GM10248 (cell line): ENCODE results near the gene IL17RD.

Experiments
- CTCF ChIA-PET: fragments of 300-600 bp; sonication (Branson Sonifier 250); formaldehyde crosslinking; extraction: SDS; loops from one replicate; lab custom pipeline; 2021; ENCODE audit warnings: antibody characterized with exemption; lab: Yijun Ruan, JAX
- POLR2A ChIA-PET: fragments of 350-650 bp; sonication (Branson Sonifier 250); formaldehyde crosslinking; extraction: SDS; loops from one replicate; lab custom pipeline; 2020; ENCODE audit warnings: antibody characterized with exemption; lab: Yijun Ruan, JAX
- DNase-seq: peaks from one replicate; pipeline ENCODE4 v3.0.0; 2012; ENCODE audit errors: extremely low spot score
- CTCF ChIP-seq: IDR thresholded peaks from 2 replicates; pipeline ENCODE4 v1.5.1; 2012; ENCODE audit warnings: mild to moderate bottlenecking, low read depth; ENCODE audit errors: extremely low read depth, missing control alignments, control extremely low read depth

The IL17RD gene

GRCh38 chr3:57078635-57079473 lies 86.3 kb downstream of the IL17RD start:
- CTCF ChIA-PET = interaction anchor here (1.2 to 2.5 kb wide), 4 partner anchors 10 to 90 kb away, joined by 5 to 7 read pairs (median 6); no protein-coding TSS in a partner anchor
- TF ChIP-seq CTCF = peak; percentile 50
- peak; percentile 70 for DNase-seq
- POLR2A ChIA-PET = no interaction called here

- CTCF ChIA-PET = interaction anchor here (0.7 to 2.5 kb wide), 7 partner anchors 9 to 89 kb away, joined by 3 to 7 read pairs (median 5); no protein-coding TSS in a partner anchor
- peak; percentile 35 for DNase-seq
- POLR2A ChIA-PET = no interaction called here
- TF ChIP-seq CTCF = no peak
Observed at GRCh38 chr3:57078344-57078634, 86.9 kb downstream of the IL17RD start.

GRCh38 chr3:57077630-57078343 lies 87.4 kb downstream of the IL17RD start:
- no peak for DNase-seq
- no peak for TF ChIP-seq CTCF
- ChIA-PET POLR2A (no interaction called here), CTCF (interaction anchor here (0.7 to 2.5 kb wide), 10 partner anchors 8 to 89 kb away, joined by 3 to 7 read pairs (median 4); partner anchors contain the start of gene SPATA12)

GRCh38 chr3:57076422-57076951 lies 88.7 kb downstream of the IL17RD start:
- CTCF ChIA-PET = interaction anchor here (1.2 to 2.0 kb wide), 4 partner anchors 11 to 80 kb away, joined by 3 to 7 read pairs (median 5); partner anchors contain the start of gene SPATA12

GRCh38 chr3:57074135-57074534 lies 91.0 kb downstream of the IL17RD start:
- no peak for DNase-seq
- CTCF ChIA-PET = interaction anchor here (1.1 kb wide), 1 partner anchor 14 kb away, joined by 3 read pairs; no protein-coding TSS in a partner anchor
- POLR2A ChIA-PET = no interaction called here
- TF ChIP-seq CTCF = no peak

More at GRCh38 chr3:57076422-57076951, 88.7 kb downstream of the IL17RD start:
- no peak for TF ChIP-seq CTCF
- DNase-seq = no peak
- POLR2A ChIA-PET = no interaction called here

- POLR2A ChIA-PET = no interaction called here
Observed at GRCh38 chr3:57073628-57074027, 91.5 kb downstream of the IL17RD start.

More at GRCh38 chr3:57073628-57074027, 91.5 kb downstream of the IL17RD start:
- TF ChIP-seq CTCF = no peak
- DNase-seq = no peak
- CTCF ChIA-PET = no interaction called here
